NCI-H2029 treated with DMSO at 0.1 percent for 48 hours (cell line): ENCODE data around the gene TSPAN12.

Experiments
- DNase-seq: peaks from one replicate; lab custom pipeline; 2025; lab: John Stamatoyannopoulos, UW

The TSPAN12 gene

DNA sequence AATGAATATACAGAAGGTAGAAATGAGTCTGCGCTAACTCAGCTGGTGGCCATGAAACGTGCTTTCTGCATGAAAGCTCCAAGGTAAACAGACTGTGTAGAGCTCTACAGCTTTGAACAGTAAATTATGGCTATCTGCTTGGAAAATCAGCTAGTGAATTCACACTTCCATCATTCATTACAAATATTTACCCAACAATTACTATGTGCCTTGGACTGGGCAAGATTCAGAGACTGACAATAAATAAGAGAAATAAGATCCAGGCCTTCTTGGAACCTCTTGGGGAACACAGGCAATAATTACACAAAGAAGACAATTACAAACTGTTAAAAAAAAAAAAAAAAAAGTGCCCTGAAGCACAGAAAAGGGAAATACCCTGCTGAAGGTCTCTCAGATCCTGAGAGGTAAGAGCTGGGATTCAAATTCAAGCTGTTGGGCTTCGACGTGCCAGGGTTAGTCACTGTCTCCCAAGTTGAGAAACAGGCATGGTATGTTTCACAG, 15.8 kb downstream of the TSPAN12 start:
- peak; percentile 67 for DNase-seq

GRCh38 chr7:120841608-120842007, 16.3 kb downstream of the TSPAN12 start:
- DNase-seq = no peak

- DNase-seq = no peak
These were observed 19.7 kb downstream of the TSPAN12 start for GRCh38 chr7:120838281-120838682.

DNA sequence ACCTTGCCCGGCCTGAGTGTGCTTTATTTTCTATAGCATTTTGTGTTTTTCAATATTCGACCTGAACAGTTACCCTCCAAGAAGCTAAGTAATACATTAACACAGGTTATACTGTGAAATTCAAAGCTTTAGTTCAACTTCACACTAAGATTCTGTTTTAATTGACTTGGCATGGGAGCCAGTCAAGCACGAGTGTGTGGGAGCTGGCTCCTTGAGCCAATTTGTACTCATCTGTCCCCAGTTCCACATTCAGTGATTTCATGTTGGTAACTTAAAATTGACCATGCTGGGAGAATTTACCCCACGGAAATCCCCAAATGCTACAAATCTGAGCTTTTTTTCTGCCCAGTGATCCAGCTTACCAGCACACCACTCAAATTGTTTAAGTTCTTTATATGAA, 20.3 kb downstream of the TSPAN12 start:
- DNase-seq = no peak

DNA sequence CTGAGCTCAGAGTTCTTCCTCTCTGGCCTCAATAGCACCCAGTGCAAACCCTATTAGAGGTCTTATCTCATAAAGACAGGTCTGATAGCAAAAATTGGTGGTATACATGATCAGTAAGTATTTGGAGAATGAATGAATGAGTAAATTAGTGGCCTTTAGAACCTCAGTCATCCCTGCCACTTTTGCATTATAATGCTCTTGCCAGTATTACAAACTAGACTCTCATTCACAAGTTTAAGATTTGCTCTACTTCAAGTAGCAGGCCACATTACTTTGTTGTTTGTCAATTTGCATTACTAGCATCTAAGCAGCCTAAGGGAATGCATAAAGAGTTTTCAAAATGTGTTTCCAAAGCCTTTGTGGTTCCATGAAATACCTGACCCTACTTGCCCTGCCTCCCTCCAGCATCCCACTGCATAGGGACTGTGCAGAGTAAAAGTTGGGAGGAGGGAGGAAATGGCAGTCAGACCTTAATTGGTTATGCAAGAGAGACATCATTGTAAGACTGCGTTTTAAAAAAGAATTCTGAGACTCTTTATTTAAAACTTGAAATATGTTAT, 21.3 kb downstream of the TSPAN12 start:
- no peak for DNase-seq

GRCh38 chr7:120834726-120835125, 23.2 kb downstream of the TSPAN12 start:
- no peak for DNase-seq

DNA sequence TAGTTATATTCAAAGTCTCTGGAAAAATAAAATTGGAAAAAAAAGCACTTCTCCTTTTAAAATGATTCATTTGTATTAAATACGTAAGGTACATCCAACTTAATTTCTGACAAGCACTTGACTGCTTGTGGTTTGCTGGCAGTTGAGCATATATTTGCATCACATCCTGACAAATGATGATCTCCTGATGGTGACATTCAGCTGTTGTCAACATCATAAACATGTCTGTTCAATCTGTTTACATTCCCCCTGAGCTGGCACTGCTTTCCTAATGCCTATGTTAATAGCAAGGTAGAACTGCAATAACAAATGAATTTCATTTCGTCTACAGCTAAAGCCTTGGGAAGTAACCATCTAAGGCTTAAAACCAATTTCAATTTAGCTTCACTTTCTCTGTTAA, 24.4 kb downstream of the TSPAN12 start:
- DNase-seq = peak; percentile 46

GRCh38 chr7:120832803-120833202, 25.1 kb downstream of the TSPAN12 start:
- no peak for DNase-seq

DNA sequence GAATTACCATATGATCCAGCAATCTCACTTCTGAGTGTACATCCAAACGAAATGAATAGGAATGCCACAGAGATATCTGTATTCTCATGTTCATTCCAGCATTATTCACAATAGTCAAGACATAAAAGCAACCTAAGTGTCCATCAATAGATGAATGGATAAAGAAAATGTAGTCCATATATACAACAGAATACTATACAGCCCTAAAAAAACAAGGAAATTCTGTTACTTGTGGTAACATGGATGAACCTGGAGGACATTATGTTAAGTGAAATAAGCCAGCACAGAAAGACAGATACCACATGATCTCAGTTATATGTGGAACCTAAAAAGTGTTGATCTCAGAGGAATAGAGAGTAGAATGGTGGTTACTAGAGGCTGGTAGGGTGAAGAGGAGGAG, 26.7 kb downstream of the TSPAN12 start:
- no peak for DNase-seq

DNA sequence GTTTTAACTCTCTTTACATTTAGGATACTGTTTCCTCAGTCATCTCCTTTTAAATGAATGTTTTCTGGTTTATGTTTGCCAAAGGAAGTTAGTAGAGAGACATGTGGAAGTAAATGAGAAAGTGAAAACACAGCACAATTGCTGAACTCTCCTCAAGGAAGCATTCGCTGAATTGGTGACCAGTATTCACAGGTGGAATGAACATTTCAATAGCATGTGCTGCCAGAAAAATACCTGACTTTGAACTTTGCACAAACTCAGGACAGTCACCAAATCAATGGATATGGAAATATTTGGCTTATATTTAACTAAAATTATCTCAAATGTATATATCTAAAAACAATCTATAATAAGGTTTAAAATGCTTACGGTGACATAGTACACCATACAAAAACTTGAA, 28.5 kb downstream of the TSPAN12 start:
- no peak for DNase-seq

DNA sequence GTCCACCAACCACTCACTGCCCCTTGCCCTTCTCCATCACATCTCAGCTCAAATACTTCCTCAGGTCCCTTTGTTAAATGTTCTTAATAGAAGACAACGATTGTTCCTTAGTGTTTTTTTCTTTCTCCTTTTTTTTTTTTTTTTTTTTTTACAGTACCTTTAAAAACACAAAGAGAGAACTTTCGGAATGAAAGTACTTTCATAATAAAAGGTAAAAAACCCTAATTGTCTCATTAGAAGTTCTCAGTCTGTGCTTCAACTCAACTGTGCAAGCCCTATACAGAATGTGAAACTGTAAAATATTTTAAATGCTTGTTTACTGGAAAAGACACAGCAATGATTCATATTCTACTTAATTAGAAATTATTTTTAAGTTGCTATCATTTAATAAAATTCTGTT, 29.4 kb downstream of the TSPAN12 start:
- DNase-seq = no peak

- no peak for DNase-seq
These were observed 30.4 kb downstream of the TSPAN12 start for GRCh38 chr7:120827371-120828118.

DNA sequence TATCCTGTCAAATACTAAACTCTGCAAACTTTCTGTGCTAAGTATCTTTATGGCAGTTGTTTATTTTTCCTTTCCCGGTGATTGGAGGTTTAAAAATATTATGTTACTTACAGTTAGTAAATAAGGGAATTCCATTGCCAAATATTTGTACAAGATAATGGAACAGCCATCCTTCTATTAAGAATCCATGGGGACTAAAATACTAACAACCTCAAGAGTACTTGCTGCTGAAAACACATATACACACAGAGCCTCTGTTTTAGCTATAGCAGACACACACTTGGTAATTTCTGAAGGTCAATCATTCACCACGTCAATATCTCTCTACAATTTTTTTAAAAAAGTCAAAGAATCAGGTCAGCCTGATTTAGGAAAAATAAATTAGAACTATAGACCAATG, 32.4 kb downstream of the TSPAN12 start:
- no peak for DNase-seq

DNA sequence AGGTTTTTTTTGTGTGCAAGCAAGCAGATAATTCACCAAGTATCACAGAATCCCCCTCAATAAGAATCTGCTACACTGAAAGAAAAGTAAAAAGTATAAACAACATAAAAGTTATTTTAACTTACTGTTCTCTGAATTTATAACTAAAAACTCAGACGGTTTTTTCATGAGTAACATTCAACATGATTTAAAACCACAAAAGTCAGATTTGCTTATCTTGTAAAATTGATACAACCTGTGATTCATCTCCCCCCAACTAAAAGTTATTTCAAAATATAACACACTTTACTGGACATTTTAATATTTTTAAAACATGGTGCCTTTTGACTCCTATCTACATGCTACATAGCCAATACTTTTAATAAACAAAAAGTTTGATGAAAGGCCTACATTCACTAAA, 32.8 kb downstream of the TSPAN12 start:
- no peak for DNase-seq

GRCh38 chr7:120819861-120820260, 38.1 kb downstream of the TSPAN12 start:
- no peak for DNase-seq

DNA sequence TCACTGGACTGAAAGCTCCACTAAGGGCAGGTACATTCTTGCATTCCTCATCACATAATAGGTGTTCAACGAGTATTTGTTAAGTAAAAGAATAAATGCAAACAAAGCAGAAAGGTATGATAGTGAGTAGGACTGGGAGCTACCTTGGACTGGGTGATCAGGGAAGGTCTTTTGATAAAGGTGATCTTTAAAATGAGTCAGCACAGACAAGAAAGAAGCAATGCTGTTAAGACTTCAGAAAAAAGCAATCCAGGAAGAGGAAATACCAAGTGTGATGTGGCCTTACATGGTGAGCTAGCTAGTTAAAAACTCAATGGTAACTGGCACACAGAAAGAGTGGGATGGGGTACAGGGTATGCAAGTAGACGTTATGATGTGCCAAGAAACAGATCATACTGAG, 40.1 kb downstream of the TSPAN12 start:
- no peak for DNase-seq

- DNase-seq = no peak
These were observed 43.5 kb downstream of the TSPAN12 start for GRCh38 chr7:120814253-120814939.

GRCh38 chr7:120813546-120814252, 44.2 kb downstream of the TSPAN12 start:
- no peak for DNase-seq

GRCh38 chr7:120813089-120813488, 44.9 kb downstream of the TSPAN12 start:
- DNase-seq = no peak

GRCh38 chr7:120809260-120809659, 48.7 kb downstream of the TSPAN12 start:
- DNase-seq = no peak

DNA sequence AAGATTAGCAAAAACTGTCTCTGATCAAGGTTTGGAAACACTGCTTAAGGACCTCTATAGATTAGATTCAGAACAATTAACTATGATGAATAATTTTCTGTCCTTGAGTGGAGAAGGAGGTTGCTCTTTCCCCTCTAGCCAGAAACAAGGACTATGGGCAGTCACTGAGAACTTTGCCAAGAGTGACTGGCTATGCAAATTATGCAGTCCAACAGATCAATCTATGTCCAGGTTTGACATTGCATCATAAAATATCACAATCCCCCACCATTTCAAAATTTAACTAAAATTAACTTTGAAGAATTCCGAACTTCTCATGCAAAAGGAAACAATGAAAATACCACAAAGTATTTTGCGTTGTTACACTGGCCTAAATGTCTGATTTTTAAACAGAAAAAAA, 50.6 kb downstream of the TSPAN12 start:
- DNase-seq = no peak

DNA sequence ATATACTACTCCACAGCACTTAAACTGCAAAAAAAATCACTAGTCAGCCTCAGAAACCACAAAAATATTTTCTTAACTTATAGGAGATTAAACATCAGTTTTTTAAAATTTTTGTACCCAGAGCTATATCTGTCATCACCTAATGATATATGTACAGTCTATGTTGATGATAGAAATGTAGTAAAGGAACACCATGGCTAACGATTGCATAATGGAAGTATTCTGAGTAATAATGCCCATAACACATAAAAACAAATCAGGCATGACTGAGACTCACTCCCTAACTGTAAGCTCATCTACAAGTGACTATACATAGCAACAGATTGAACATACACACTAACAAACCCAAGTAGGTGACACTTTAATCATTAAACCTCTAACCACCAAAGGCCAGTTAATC, 51.3 kb downstream of the TSPAN12 start:
- no peak for DNase-seq
